Stimulated activated CD4-positive, alpha-beta T cell treated with anti-CD3 and anti-CD28 coated beads, Interleukin-1b, Interleukin-23, amount 100 ng/mL, for 48 hours (primary cell): ENCODE results near the gene DAGLA.

Experiments
- DNase-seq: peaks from one replicate; pipeline ENCODE4 v3.0.0-alpha.2; 2020

DAGLA gene

DNA sequence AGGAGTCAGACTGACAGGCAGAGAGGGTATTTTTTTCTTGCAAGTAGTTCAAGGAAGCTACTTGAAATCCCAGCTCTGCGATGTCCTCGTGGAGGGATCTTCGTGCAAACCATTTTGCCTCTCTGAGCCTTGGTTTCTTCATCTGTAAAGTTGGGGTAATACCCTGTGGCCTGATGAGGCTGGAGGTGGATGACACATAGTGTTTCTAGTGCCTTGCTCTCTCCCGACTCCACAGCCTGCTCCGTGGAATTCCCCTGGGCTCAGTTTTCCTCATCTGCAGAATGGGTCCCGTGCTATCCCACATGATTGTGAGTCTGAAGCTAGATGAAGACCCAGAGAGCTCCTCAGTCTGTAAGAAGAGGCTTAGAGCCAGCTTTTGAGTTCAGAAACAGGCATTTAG is 32.7 kb downstream of the DAGLA start:
- no peak for DNase-seq

DNA sequence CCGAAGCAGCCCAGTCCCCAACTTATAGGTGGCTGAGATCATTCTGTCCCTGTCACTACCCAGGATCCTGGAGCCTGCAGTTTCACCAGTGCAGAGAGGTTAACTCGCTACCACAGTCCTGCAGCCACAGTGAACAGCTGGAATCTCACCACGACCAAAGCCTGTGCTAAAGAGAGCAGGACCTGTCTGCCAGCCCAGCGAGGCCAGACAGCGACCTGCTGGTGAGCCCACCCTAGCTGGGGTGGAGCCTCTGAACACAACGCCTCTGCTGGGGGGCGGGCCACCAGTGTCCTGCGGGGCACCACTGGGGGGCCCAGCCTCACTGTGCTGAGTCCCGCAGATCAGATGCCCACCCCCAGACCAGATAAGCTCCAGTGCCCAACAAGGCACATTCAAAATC is 33.3 kb downstream of the DAGLA start:
- no peak for DNase-seq

DNA sequence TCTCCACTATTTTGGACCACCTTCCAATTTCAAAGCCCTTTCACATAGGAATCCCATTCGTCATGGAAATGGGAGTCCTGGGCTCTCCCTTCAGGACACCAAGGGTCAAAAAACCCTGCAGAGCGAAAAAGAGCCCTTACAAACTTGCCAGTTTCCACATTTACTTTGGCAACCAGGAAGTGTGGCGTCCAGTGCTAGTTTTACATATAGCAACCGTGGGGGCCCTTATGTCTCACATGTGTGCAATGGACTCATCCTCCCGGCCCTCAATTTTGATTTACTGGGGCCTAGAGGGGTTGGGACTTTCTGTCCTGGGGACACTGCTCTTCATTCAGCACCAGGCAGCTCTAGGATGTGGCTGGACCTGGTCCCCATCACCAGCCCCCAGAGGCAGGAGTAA is 33.7 kb downstream of the DAGLA start:
- no peak for DNase-seq

DNA sequence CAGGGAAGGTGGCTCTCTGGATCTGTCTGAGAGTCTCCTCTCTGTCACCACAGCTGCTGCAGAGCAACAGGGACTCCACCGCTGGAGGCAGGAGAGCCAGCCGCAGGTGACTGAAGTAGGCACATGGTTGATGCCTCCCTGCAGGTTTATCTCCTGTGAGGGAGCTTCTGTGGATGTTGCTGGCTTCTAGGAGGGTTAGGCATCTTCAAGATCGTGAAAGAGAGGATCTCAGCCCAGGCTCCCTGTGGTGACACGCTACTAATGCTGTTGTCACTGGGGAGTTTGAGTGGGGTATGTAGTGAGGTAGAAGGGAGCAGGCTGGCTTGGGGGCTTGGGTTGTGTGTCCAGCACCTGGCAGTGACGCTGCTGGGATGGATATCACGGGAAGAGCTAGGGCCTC is 34.1 kb downstream of the DAGLA start:
- no peak for DNase-seq

DNA sequence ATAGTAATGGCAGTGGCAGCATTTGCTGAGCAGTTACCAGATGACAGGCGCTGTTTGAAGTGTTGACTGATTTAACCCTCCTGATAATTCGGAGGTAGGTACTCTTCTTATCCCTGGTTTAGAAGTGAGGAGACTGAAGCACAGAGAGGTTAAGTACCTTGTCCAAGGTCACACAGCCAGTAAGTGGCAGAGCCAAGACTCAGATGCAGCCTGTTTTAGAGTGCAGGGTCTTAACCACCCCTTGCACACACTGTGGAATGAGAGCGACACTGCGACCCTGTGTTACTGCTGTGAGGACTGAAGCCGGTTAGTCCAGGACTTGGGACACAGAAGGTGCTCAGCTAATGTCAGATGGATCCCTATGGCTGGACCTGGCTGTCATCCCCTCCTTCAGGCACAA is 34.7 kb downstream of the DAGLA start:
- DNase-seq: no peak

DNA sequence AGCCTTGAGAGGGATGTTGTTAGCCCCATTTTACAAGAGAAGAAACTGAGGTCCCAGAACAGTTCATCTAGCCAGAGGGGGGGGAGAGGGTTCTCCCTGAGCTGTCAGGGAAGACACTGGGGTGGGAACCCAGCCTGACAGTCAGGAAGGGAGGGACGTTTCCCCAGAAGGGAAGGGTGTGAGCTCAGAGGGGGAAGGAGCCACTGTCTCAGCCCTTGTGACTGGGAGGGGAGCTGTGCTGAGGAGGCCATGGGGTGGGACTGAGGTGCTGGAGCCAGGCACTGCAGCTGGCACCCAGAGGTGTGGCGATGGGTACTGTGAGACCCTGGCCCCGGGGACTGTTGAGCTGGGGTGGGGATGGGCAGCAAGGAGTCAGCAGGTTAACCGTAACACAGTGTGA is 35.7 kb downstream of the DAGLA start:
- no peak for DNase-seq

DNA sequence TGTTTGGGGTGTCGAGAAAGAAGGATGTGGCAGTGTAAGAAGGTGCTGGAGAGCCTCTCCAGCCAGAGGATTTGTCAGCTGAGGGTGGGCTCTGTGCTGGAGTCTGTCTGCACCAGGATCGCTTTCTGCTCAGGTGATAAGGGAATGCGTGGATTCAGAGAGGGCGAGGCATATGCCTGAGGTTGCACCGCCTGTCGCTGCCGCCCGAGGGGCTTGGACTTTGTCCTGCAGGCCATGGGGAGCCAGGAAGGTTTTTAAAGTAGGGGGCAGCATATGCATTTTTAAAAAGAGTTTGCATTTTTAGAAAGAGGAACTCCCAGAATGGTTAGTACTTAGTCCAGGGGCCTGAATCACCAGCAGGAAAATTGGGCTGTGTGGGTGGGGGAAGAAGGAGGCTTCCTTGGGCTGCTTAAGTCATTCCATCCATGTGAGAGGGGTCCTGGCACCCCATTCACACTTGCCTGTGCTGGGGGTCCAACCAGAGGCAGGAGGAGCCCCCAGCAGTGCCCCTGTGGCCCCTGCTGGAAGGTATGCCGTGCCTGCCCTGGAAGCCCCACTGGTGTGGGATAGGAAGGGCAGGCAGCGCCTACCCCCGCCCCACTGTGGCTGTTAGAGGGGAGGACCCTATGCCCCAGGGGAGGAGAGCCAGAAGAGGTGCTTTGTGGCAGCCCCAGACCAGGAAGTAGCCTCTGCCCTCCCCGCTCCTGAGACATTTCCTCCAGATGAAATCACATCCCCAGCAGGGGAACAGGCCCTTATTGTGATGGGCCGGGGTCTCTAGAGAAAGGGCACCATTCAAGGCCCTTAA is 36.5 kb downstream of the DAGLA start:
- no peak for DNase-seq

DNA sequence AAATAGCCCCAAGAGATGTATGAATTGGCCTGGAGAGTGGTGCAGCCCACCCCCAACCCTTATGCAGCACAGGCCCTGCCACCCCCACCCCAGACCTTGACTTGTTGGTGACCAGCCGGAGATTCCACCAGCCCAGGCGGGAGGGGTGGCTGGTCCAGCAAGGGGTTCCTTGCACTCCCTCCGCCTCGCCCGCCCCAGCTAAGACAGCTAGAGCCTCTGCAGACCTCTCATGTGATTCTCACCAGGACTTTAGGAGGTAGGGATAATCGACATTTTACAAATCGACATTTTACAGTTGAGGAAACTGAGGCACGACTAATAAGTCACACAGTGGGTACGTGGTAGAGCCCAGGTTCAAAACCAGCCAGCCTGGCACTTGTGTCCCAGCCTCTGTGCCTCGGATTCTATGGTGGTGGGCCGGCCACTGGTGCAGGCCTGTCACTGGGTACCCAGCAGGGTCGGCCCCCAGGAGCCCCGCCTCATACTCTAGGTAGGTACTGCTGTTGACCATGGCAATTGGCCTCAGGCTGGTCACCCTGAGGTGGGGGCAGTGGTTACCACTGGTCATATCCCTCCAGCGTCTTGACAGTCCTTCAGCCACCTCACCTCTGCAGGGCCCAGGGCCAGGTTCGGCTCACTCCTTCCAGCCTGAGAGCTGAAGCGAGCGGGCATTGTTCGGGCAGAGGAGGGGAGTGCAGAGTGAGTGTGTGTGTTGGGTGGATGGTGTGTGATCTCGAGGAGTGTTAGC is 37.3 kb downstream of the DAGLA start:
- DNase-seq: no peak

DNA sequence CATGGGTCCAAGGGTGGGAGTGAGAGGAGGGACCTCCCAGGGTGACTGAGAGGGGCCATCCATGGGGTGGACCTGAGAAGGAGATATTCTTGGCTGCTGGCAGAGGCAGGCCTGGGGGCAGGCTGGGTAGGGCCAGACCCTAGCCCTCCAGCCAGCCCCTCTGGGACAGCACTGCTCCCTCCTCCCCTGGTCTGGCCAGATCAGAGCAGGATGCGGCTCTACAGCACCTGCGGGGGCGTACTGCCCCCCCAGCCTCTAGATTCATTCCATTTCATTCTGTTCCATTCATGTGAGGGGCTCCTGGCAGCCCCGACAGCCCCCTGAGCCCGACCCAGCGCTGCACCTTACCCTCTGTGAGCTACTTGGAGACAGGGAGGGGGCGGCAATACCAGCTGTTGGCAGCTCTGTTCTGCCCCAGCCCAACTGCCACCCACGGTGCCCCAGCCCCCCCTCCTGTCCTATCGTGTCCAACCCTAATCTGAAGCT is 37.9 kb downstream of the DAGLA start:
- DNase-seq: no peak

DNA sequence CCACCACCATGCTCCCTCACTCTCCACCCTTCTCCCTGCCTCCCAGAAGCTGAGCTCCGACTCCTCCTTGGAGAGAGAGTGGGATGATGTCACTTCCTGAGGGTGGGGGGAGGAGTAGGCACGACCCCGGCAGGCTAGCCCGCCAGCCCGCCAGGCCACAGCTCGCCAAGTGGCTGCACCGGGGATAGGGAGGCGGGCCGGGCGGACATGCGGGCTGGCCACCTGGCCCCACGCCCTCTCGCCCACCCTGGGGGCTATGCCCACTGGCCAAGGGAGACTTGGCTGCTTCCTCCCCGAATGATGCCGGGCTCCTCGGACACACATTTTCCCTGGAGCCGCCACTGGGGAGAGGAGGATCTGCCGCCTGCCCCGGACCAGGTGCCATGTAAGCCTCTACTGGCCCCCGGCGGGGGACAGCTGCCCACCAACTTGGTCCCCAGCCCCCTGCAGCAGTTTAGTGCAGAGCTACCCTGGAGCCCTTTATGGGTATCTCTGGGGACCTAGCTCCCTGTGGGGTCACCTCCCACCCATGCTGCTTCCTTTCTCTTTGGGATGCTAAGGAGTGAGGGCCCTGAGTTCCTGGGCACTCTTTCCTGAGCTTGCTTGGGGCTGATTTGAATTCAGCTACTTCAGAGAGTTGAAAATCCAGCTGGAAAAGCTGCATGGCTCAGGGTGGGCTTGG is 38.6 kb downstream of the DAGLA start:
- DNase-seq: no peak

DNA sequence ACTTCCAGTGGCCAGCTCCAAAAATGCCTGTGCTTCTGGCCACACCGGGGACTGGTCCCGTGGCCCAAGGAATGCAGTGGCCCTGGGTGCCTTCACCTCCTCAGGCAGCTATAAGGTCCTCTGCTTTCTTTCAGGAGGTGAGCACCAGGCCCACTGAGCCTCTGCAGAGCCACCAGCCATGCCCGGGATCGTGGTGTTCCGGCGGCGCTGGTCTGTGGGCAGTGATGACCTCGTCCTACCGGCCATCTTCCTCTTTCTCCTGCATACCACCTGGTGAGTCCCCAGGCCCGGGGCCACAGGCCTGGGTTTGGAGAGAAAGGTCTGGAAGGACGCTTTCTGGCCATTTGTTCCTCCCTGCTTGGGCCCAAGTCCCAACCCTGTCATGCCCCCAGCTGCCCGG is 39.8 kb downstream of the DAGLA start:
- DNase-seq: no peak

DNA sequence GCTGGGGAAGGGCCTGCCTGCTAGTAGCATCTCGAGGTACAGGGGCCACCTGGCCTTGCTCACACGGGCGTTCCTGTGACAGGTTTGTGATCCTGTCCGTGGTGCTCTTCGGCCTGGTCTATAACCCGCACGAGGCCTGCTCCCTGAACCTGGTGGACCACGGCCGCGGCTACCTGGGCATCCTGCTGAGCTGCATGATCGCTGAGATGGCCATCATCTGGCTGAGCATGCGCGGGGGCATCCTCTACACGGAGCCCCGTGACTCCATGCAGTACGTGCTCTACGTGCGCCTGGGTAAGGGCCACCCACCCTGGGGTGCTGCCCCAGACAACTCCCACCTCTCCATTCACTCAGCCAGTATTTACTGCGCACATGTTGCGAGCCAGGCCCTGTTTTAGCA is 40.4 kb downstream of the DAGLA start:
- DNase-seq: no peak

DNA sequence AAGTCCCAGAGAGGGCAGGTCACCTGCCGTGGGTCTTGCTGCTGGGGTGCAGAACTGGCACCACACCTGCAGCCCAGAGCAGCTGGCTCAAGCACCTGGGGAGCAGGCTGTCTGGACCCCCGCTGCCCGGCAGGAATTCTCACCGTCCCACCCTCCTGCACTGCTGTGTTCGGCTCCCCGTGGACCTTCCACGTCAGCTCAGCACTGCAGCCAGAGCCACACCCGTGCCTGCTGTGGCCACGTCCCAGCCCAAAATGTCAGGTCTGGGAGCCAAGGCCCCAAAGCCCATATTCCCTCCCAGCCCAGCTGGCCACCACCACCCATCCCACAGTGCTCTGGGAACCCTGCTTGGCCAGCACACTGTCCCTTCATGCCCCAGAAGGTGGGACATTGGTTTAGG is 44.2 kb downstream of the DAGLA start:
- no peak for DNase-seq

DNA sequence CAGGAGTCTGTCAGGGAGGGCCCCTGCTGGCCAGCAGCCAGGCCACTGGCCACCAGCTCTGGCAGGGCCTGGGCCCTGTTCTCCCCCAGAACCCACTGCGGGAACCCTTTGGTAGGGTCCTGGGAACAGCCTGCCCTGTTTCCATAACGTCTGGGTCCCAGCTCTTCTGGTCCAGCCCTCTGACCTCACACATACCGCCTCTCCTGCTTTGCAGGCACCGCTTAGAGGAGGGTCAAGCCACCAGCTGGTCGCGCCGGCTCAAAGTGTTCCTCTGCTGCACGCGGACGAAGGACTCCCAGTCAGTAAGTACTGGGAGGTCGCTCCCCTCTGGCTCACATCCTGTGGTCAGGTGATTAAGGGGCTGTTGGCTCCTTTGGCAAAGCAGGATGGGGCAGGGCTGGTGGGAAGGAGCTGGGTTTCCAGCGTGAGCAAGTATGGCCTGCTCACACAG is 45.6 kb downstream of the DAGLA start:
- no peak for DNase-seq

DNA sequence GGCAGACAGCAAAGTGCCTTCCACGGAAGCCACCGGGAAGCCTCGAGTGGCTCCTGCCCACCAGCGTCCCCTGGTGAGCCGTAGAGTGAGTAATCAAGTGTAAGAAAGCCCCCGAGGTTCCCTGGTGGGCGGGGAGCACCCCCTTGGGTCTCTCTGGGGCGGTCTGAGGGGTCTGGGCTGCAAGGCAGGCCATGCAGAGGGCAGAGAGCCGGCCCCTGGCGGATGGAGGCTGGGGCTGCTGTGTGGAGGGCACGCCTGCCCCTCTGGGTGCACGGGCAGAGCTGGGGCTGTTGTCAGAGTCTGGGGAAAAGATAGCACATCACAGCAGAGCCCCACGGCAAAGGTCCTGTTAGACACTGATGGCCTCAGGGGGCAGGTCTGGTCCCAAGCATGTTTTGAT is 46.6 kb downstream of the DAGLA start:
- no peak for DNase-seq

DNA sequence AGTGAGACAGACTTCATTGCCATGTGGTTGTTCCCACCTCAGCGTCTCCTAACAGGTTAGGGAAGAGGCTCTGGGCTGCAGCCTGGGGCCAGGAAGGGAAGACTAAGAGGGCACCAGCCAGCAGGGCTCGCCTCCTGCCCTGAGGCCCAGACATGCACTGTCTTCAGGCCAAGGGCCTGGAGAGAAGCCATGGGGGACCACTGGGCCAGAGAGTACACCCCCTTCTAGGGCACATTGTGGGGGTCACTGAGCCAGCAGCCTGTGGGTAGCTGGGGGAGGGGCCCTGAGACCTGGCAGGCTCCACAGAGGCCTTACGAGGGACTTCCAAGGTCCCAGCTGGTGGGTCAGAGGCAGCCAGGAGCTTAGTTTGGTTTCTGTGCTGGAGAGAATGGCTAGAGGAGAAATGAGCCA is 47.2 kb downstream of the DAGLA start:
- DNase-seq: no peak

DNA sequence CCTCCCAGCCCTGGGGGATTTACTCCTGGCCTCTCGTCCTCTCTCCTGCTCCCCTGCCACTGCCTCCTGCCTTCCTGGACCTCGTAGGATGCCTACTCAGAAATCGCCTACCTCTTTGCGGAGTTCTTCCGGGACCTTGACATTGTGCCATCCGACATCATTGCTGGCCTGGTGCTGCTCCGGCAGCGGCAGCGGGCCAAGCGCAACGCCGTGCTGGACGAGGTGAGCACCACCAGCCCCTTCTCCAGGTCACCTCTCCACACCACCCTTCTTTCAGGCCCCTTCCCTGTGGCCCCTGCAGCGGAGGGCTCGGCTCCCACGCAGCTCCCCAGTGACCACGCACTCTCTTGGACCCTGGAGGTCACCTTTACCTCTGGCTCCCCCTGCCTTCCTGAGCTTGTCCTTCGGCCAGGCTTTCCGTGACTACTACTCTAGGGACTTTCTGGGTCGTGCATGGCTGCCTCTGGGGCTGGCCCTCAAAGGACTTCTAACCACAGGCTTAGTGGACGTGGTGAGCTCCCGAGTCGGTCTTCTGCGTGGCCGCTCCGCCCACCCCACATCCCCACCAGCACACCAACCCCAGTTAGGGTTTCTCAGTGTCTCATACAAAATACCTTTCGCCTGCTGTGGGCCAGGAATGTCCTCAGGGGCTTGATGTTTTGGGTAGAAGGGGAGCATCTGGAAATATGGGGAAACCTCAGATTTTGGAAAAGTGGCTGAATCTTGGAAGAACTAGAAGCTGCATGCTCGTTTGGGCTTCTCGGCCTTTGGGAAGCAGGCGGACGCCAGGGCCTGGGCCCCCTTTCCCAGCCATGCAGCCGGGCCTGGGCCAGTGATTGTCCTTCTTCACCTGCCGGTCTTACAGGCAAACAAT is 48.1 kb downstream of the DAGLA start:
- no peak for DNase-seq

DNA sequence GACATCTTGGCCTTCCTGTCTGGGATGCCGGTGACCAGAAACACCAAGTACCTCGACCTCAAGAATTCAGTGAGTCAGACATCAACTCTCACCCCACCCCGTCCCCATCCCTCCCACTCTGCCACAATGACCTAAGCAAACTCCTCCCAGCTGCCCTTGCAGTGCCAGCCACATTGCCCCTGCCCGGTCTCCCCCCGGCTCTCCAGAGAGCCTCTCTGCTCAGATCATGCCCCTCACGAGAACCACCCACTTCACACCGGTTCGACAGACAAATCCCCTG is 48.7 kb downstream of the DAGLA start:
- DNase-seq: no peak

DNA sequence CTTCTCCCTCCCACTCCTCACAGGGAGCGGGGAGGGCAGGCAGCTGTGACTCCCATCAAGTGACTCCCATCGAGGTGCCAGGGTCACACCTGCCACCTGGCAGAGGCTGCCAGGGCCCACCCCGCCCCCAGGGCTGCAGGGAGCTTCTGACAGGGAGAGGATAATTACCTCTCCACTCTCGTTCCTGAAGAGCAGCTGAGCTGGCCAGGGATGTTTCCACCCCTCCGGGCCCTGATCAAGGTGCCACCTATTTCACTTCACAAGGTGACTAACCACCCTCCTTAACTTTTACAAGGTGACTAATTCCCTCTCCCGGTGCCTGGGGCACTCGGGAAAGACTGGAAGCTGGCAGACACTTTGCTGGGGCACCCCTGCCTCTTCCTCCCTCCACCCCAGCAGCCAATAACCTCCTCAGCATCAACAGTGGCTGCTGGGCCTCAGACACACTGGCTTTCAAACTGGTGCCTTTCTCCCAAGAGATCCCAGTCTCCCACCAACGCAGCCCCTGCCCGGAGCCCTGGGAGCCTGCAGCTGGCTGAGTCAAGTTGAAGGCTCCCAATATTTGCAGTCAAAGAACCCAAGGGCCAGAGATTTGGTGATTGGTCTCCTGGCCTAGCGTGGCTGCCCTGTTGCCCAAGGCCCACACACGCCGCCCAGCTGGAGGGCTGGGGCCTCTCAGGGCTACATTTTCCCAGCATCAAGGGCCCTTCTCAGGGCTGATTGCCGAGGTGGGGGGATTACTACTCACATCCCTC is 50.2 kb downstream of the DAGLA start:
- DNase-seq: no peak

DNA sequence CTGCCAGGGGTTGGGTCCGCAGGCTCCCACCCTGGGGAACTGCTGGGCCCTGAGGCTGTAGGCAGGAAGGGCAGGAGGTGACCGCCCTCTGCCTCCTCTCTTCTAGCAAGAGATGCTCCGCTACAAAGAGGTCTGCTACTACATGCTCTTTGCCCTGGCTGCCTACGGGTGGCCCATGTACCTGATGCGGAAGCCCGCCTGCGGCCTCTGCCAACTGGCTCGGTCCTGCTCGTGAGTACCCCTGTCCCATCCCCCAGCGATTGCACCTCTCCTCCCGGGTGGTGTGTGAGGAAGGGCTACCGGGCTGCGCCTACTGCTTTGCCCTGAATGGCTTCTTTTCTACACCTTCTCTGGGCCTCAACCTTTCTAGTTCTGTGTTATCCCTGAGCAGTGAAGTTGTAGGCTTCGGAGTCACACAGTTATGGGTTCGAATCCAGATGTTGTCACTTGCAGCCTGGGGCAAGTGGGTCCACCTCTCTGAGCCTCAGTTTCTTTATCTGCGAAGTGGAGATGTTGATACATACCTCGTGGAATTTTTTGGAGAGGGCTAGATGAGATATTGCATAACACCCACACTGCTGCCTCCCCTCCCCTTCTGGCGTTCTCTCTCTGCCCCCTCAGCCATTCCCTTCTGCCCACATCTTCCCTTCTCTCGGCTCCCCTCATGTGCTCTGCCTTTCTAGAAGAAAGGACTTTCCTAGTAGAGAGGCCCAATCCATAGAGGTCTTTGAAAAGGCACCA is 51.2 kb downstream of the DAGLA start:
- DNase-seq: no peak

DNA sequence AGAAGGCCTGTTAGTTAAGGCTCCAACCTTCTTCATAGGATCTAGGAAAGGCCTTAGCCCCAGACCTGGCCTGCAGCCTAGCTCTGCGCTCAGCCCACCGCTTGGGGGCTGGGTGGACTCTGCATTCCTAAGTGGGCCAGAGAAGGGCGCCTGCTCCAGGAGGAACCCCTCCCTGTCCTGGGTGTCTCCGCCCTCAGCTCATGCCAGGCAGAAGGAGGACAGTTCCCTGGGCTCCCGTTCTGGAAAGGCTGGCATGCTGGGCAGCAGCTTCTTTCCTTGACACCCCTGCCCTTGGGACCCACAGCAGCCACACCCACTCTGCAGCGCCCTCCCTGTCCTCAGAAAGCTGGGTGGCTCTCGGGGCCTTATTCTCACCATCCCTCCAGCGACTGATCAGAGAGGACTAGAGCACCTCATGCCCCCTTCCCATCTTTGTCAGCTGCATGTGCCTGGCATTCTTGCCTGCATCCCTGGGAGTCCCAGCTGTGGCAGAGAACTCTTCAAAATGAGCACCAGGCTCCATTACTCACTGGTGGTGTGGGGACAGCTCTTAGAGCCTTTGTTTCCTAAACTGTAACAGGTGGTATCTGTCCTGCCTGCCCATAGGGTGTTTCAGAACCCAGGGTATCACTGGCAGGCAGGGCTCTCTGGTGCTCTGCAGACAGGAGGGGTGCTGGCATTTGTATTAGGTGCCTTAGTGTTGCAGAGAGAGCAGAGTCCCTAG is 51.9 kb downstream of the DAGLA start:
- no peak for DNase-seq
